ENCODE results near the gene SAAL1. TPM values are rescaled to one million over a fixed set of nuclear protein-coding genes. Genes with fewer than 3 reads are reported as not detected.

The SAAL1 gene
- total and polyA plus RNA-seq, 2 donors (not counting 1 experiment from before 2014, with no cell fraction given): 12.8 to 35.2 TPM

DNA sequence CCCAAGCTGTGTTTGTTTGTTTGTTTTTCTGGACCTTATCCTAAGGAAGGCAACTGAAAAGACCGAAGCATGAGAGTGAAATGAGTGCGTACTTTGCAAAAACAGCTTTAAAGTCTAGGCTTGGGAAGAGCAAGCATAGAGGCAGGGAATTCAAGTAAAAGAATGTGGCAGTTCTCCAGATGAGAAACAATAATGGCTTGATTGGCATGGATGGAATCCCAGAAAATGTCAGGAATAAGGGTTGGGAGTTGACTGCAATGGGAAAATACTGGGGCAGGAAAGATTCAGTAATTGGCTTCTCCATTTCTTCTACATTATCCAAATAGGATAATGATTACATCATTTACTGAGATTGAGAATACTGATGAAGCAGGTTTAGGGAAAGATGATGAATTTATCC, 17.5 kb downstream of the SAAL1 start:
- H3K9me3 ChIP-seq (ENCODE audit: control extremely low read depth in 1 of 3, control insufficient read depth in 2 of 3, insufficient read depth in 1 of 3, low read length in 2 of 3): no peaks in the 10 kb centered on the region
- no peaks in the 10 kb centered on the region for H3K27me3 ChIP-seq (replicated peaks in 1 of 4; ENCODE audit: control extremely low read depth in 1 of 4, control insufficient read depth in 3 of 4, insufficient read depth in 4 of 4, low read length in 3 of 4)
- no peak overlapping the region for H3K4me3 ChIP-seq (ENCODE audit: control extremely low read depth in 1 of 5, extremely low read depth in 1 of 5, insufficient read depth in 1 of 5, low read depth in 2 of 5, low read length in 4 of 5)
- no peaks in the 10 kb centered on the region for H4K20me1 ChIP-seq (ENCODE audit: control insufficient read depth, insufficient read depth, low read length, poor library complexity, severe bottlenecking)
- no peak overlapping the region for H3K9ac ChIP-seq (ENCODE audit: low read length)
- POLR2A ChIA-PET: no interaction called here
- TF ChIP-seq, protein P1, sequence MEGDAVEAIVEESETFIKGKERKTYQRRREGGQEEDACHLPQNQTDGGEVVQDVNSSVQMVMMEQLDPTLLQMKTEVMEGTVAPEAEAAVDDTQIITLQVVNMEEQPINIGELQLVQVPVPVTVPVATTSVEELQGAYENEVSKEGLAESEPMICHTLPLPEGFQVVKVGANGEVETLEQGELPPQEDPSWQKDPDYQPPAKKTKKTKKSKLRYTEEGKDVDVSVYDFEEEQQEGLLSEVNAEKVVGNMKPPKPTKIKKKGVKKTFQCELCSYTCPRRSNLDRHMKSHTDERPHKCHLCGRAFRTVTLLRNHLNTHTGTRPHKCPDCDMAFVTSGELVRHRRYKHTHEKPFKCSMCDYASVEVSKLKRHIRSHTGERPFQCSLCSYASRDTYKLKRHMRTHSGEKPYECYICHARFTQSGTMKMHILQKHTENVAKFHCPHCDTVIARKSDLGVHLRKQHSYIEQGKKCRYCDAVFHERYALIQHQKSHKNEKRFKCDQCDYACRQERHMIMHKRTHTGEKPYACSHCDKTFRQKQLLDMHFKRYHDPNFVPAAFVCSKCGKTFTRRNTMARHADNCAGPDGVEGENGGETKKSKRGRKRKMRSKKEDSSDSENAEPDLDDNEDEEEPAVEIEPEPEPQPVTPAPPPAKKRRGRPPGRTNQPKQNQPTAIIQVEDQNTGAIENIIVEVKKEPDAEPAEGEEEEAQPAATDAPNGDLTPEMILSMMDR (IDR thresholded peaks at IDR 0.05): no peak
- no peak for TF ChIP-seq EZH2 (IDR thresholded peaks at IDR 0.05; ENCODE audit: borderline replicate concordance, insufficient read depth, low read depth, low read length, poor library complexity, severe bottlenecking)
- no peak overlapping the region for H3K4me3 Mint-ChIP-seq
- no peaks in the 10 kb centered on the region for H3K9me3 Mint-ChIP-seq (ENCODE audit: insufficient read depth)
- no peak overlapping the region for H3K4me2 ChIP-seq (replicated peaks; ENCODE audit: low read depth, low read length, poor library complexity, severe bottlenecking)
- 100% methylated on average over 2 of the region's 2 CpGs for WGBS (ENCODE audit: insufficient coverage)
- intact Hi-C loops (cut with micrococcal nuclease): no loop called here
- no peaks in the 10 kb centered on the region for H3K27me3 Mint-ChIP-seq
- ATAC-seq (ENCODE audit: low read depth) (no peak), DNase-seq (no peak)
- peaks cover 11 to 70% of the 10 kb centered on the region in 2 experiments for H3K36me3 ChIP-seq (replicated peaks in 1 of 2; ENCODE audit: control extremely low read depth in 1 of 2, control insufficient read depth in 1 of 2, extremely low read depth in 1 of 2, insufficient read depth in 2 of 2, low read length in 1 of 2)
- H3K4me1 ChIP-seq (ENCODE audit: control insufficient read depth in 2 of 2, insufficient read depth in 2 of 2, low read length in 2 of 2): no peaks in the 10 kb centered on the region
- no peaks in the 10 kb centered on the region for H3K4me1 Mint-ChIP-seq
- no peak overlapping the region for H3K27ac ChIP-seq (ENCODE audit: low read length in 2 of 2)
- CTCF ChIA-PET: interaction anchor here (1.6 kb wide), 1 partner anchor 18 kb away, joined by 8 read pairs; no protein-coding TSS in a partner anchor
- H3K27ac Mint-ChIP-seq: no peak overlapping the region
- no peak overlapping the region for H2AFZ ChIP-seq (ENCODE audit: insufficient read depth, low read depth, low read length, poor library complexity, severe bottlenecking)
- H3K79me2 ChIP-seq (ENCODE audit: control insufficient read depth, insufficient read depth, low read length): no peaks in the 10 kb centered on the region

DNA sequence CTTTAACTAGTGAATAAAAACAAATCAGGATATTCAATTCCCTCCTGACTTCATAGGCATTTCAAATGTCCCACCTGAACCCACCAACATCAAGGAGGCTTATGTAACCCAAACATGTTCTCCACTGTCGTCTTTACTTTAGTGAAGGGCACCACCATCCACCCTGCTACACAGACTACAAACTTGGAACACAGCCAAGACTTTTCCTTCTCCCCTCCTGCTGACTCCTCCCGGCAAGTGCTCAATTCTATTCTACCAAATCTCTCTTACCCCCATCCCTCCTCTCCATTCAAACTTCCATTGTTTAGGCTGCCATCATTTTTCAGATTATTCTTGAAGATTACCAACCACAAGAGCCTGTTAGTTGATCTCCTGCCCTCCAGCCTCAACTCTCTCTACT, 24.3 kb downstream of the SAAL1 start:
- no peaks in the 10 kb centered on the region for H3K27me3 ChIP-seq (replicated peaks in 1 of 4; ENCODE audit: control extremely low read depth in 1 of 4, control insufficient read depth in 3 of 4, insufficient read depth in 4 of 4, low read length in 3 of 4)
- Mint-ChIP-seq H3K4me1 (no peaks in the 10 kb centered on the region), H3K4me3 (no peak overlapping the region), H3K27me3 (no peaks in the 10 kb centered on the region), H3K9me3 (ENCODE audit: insufficient read depth) (no peaks in the 10 kb centered on the region), H3K27ac (no peak overlapping the region)
- H3K36me3 ChIP-seq (replicated peaks in 1 of 2; ENCODE audit: control extremely low read depth in 1 of 2, control insufficient read depth in 1 of 2, extremely low read depth in 1 of 2, insufficient read depth in 2 of 2, low read length in 1 of 2): peaks cover 0 to 36% of the 10 kb centered on the region in 2 experiments
- 97% methylated on average over 2 of the region's 2 CpGs for WGBS (ENCODE audit: insufficient coverage)
- no peak overlapping the region for H3K27ac ChIP-seq (ENCODE audit: low read length in 2 of 2)
- no peaks in the 10 kb centered on the region for H3K9me3 ChIP-seq (ENCODE audit: control extremely low read depth in 1 of 3, control insufficient read depth in 2 of 3, insufficient read depth in 1 of 3, low read length in 2 of 3)
- no peak for DNase-seq
- intact Hi-C loops (cut with micrococcal nuclease): no loop called here
- ChIA-PET CTCF (no interaction called here), POLR2A (no interaction called here)
- H4K20me1 ChIP-seq (ENCODE audit: control insufficient read depth, insufficient read depth, low read length, poor library complexity, severe bottlenecking): no peaks in the 10 kb centered on the region
- H3K9ac ChIP-seq (ENCODE audit: low read length): no peak overlapping the region
- H3K4me2 ChIP-seq (replicated peaks; ENCODE audit: low read depth, low read length, poor library complexity, severe bottlenecking): no peak overlapping the region
- no peaks in the 10 kb centered on the region for H3K79me2 ChIP-seq (ENCODE audit: control insufficient read depth, insufficient read depth, low read length)
- no peak overlapping the region for H2AFZ ChIP-seq (ENCODE audit: insufficient read depth, low read depth, low read length, poor library complexity, severe bottlenecking)
- H3K4me3 ChIP-seq (ENCODE audit: control extremely low read depth in 1 of 5, extremely low read depth in 1 of 5, insufficient read depth in 1 of 5, low read depth in 2 of 5, low read length in 4 of 5): no peak overlapping the region
- ATAC-seq (ENCODE audit: low read depth): no peak
- TF ChIP-seq, protein P1 (IDR thresholded peaks at IDR 0.05): no peak
- no peak for TF ChIP-seq EZH2 (IDR thresholded peaks at IDR 0.05; ENCODE audit: borderline replicate concordance, insufficient read depth, low read depth, low read length, poor library complexity, severe bottlenecking)
- no peaks in the 10 kb centered on the region for H3K4me1 ChIP-seq (ENCODE audit: control insufficient read depth in 2 of 2, insufficient read depth in 2 of 2, low read length in 2 of 2)
